H1 (cell line): ENCODE measurements around the gene SORL1-AS1.
"Not testable (repeated sequence)": the region's sequence is repeated elsewhere in the genome, so short reads cannot be mapped to it uniquely, and the experiment has no call there.

Experiments
- CTCF ChIA-PET: fragments of 300-600 bp; sonication (Branson Sonifier 250); formaldehyde crosslinking; loops from one replicate; lab custom pipeline; 2021; ENCODE audit not compliant: partially characterized antibody; lab: Charles Lee
- POLR2A ChIA-PET: fragments of 300-600 bp; sonication (Branson Sonifier 250); formaldehyde crosslinking; loops from one replicate; lab custom pipeline; 2021; ENCODE audit warnings: inconsistent platforms; ENCODE audit not compliant: partially characterized antibody; lab: Charles Lee
- DNase-seq, 2 experiments: peaks; one replicate each; pipeline versions ENCODE4 v3.0.0 to v3.0.0-alpha.2; 2010 to 2022; ENCODE audit warnings: low spot score in 2 of 2, low read depth in 1 of 2, mixed read lengths in 1 of 2
- FAIRE-seq: peaks from 2 replicates; lab custom pipeline; 2011; peaks lifted over from hg19 to GRCh38; lab: Jason Lieb, UNC
- H2AFZ ChIP-seq: 2 replicates; pipeline ENCODE4 v1.8.1; 2012; ENCODE audit warnings: low read length, inconsistent platforms
- H2AK5ac ChIP-seq: 2 replicates; pipeline ENCODE4 v1.6.1; 2013; ENCODE audit warnings: low read depth, low read length
- H2BK120ac ChIP-seq: replicated peaks from 2 replicates; pipeline ENCODE3; 2013; ENCODE audit warnings: low read depth, low read length, inconsistent platforms
- H2BK12ac ChIP-seq: 2 replicates; pipeline ENCODE4 v1.6.1; 2013; ENCODE audit warnings: low read depth, low read length
- H2BK15ac ChIP-seq: 2 replicates; pipeline ENCODE4 v1.6.1; 2013; ENCODE audit warnings: low read length
- H2BK20ac ChIP-seq: 2 replicates; pipeline ENCODE4 v1.6.1; 2013; ENCODE audit warnings: low read length
- H2BK5ac ChIP-seq: 2 replicates; pipeline ENCODE4 v1.6.1; 2013; ENCODE audit warnings: low read depth, low read length
- H3K14ac ChIP-seq: 2 replicates; pipeline ENCODE4 v1.6.1; 2013; ENCODE audit warnings: inconsistent platforms; ENCODE audit not compliant: insufficient read length
- H3K18ac ChIP-seq: 2 replicates; pipeline ENCODE4 v1.6.1; 2013; ENCODE audit warnings: low read length; ENCODE audit errors: extremely low read depth
- H3K23ac ChIP-seq: 2 replicates; pipeline ENCODE4 v1.6.1; 2013; ENCODE audit warnings: inconsistent platforms; ENCODE audit not compliant: insufficient read length
- H3K23me2 ChIP-seq: 2 replicates; pipeline ENCODE4 v1.6.1; 2013; ENCODE audit warnings: low read depth, low read length
- H3K27ac ChIP-seq: 2 replicates; pipeline ENCODE4 v1.6.1; 2011; ENCODE audit warnings: low read depth, low read length, inconsistent platforms
- H3K27me3 ChIP-seq, 4 experiments: replicated peaks in 1 of 4; 1 replicate in 1 of 4; 2 replicates in 3 of 4; pipeline versions ENCODE4 v1.6.1 to v1.8.1; 2011 to 2013; ENCODE audit warnings: low read length in 3 of 4, mild to moderate bottlenecking in 3 of 4, inconsistent platforms in 2 of 4, mixed read lengths in 2 of 4, moderate library complexity in 1 of 4; ENCODE audit not compliant: control insufficient read depth in 3 of 4, insufficient read depth in 3 of 4; ENCODE audit errors: extremely low read depth in 1 of 4
- H3K36me3 ChIP-seq, 4 experiments: 2 replicates each; pipeline versions ENCODE4 v1.6.1 to v1.8.1; 2011 to 2013; ENCODE audit warnings: mild to moderate bottlenecking in 4 of 4, low read length in 3 of 4, moderate library complexity in 2 of 4, control low read depth in 1 of 4, inconsistent platforms in 1 of 4; ENCODE audit not compliant: insufficient read depth in 4 of 4, control insufficient read depth in 2 of 4
- H3K4ac ChIP-seq: replicated peaks from 2 replicates; pipeline ENCODE3; 2013; ENCODE audit warnings: low read length, low read depth, mixed read lengths, inconsistent platforms; ENCODE audit not compliant: insufficient read length
- H3K4me1 ChIP-seq, 4 experiments: replicated peaks in 1 of 4; 1 replicate in 1 of 4; 2 replicates in 3 of 4; pipeline versions ENCODE4 v1.6.1 to v1.8.1; 2011 to 2013; ENCODE audit warnings: low read length in 3 of 4, inconsistent platforms in 2 of 4, mixed read lengths in 1 of 4; ENCODE audit not compliant: insufficient read depth in 4 of 4, control insufficient read depth in 3 of 4
- H3K4me2 ChIP-seq, 2 experiments: 2 replicates each; pipeline versions ENCODE4 v1.6.1 to v1.8.1; 2011 to 2013; ENCODE audit warnings: low read depth in 2 of 2, low read length in 2 of 2, control low read depth in 1 of 2, inconsistent platforms in 1 of 2, mild to moderate bottlenecking in 1 of 2; ENCODE audit not compliant: insufficient read depth in 1 of 2
- H3K4me3 ChIP-seq, 4 experiments: fragments of 200-600, 300-600 bp in 1 of 4; sonication (generic), shearing (Covaris generic), sonication (Bioruptor Twin) in 1 of 4; 2 replicates each; pipeline versions ENCODE4 v1.5.1 to v1.8.1; 2011 to 2016; ENCODE audit warnings: low read length in 4 of 4, low read depth in 3 of 4, control low read depth in 2 of 4, inconsistent platforms in 2 of 4, mild to moderate bottlenecking in 2 of 4, mixed read lengths in 1 of 4, moderate library complexity in 1 of 4; ENCODE audit not compliant: insufficient read depth in 2 of 4; ENCODE audit errors: extremely low read depth in 1 of 4
- H3K56ac ChIP-seq: replicated peaks from 2 replicates; pipeline ENCODE3; 2013; ENCODE audit warnings: low read depth, mild to moderate bottlenecking, mixed read lengths, low read length, inconsistent platforms; ENCODE audit not compliant: insufficient read length
- H3K79me1 ChIP-seq: 2 replicates; pipeline ENCODE4 v1.6.1; 2013; ENCODE audit warnings: low read depth, low read length, control low read depth
- H3K79me2 ChIP-seq, 2 experiments: 2 replicates each; pipeline versions ENCODE4 v1.6.1 to v1.8.1; 2012 to 2013; ENCODE audit warnings: low read length in 2 of 2, mild to moderate bottlenecking in 2 of 2, inconsistent platforms in 1 of 2; ENCODE audit not compliant: insufficient read depth in 2 of 2, control insufficient read depth in 1 of 2
- H3K9ac ChIP-seq, 4 experiments: replicated peaks in 1 of 4; 1 replicate in 1 of 4; 2 replicates in 3 of 4; pipeline versions ENCODE4 v1.6.1 to v1.8.1; 2011 to 2013; ENCODE audit warnings: low read depth in 3 of 4, low read length in 3 of 4, control low read depth in 2 of 4, mild to moderate bottlenecking in 2 of 4, moderate library complexity in 2 of 4, inconsistent platforms in 1 of 4; ENCODE audit errors: extremely low read depth in 1 of 4
- H3K9me3 ChIP-seq, 2 experiments: 2 replicates each; pipeline versions ENCODE4 v1.6.1 to v1.8.1; 2012 to 2013; ENCODE audit warnings: mild to moderate bottlenecking in 2 of 2, moderate library complexity in 2 of 2, control low read depth in 1 of 2, inconsistent platforms in 1 of 2, low read depth in 1 of 2, low read length in 1 of 2, mixed read lengths in 1 of 2; ENCODE audit not compliant: insufficient read depth in 2 of 2
- H4K20me1 ChIP-seq, 2 experiments: replicated peaks in 1 of 2; 2 replicates each; pipeline versions ENCODE3 to v1.8.1; 2011 to 2013; ENCODE audit warnings: inconsistent platforms in 2 of 2, low read length in 2 of 2, mild to moderate bottlenecking in 1 of 2; ENCODE audit not compliant: insufficient read depth in 2 of 2, control insufficient read depth in 1 of 2
- H4K5ac ChIP-seq: 2 replicates; pipeline ENCODE4 v1.6.1; 2013; ENCODE audit warnings: low read length, low read depth, mixed read lengths, inconsistent platforms; ENCODE audit not compliant: insufficient read length
- H4K8ac ChIP-seq: 2 replicates; pipeline ENCODE4 v1.8.0; 2013; ENCODE audit warnings: mild to moderate bottlenecking, moderate library complexity, low read length, inconsistent platforms; ENCODE audit not compliant: insufficient read depth; ENCODE audit errors: extremely low read depth
- H4K91ac ChIP-seq: replicated peaks from 2 replicates; pipeline ENCODE3; 2013; ENCODE audit warnings: low read length, mixed read lengths, inconsistent platforms; ENCODE audit not compliant: insufficient read length
- WGBS, 2 experiments: shearing (Covaris generic) in 1 of 2; methylation state at CpG; one replicate each; pipeline versions ENCODE4 v1.1.6 to v1.1.7; 2013 to 2015; ENCODE audit warnings: low lambda C conversion rate in 2 of 2, mixed read lengths in 2 of 2, inconsistent platforms in 1 of 2, low coverage in 1 of 2, missing lambda C conversion rate in 1 of 2; ENCODE audit not compliant: insufficient replicate concordance in 2 of 2, insufficient coverage in 1 of 2, insufficient read length in 1 of 2; ENCODE audit errors: extremely low coverage in 1 of 2, missing lambda C conversion rate in 1 of 2; 5-methylcytosine and 5-hydroxymethylcytosine counted together

SORL1-AS1 gene

DNA sequence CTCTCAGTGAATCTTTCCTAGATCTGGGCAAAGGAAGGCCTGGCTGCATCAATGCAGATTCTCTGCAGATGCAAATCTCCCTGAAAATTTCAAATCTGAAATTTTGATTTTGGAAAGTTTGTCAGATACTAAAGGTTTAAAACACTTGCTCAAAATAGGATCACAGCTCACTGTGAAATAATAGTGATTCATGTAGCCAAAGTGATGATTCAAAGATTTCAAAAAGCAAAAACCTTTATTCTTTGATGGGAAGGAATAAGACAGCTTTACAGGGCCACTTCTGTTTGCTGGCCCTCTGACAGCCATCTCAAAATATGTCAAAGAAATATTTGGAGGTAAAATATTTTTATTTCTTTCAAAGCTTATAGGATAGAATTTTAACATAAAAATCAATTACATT is 41.4 kb downstream of the SORL1-AS1 start:
- CTCF ChIA-PET, H4K5ac ChIP-seq, FAIRE-seq: not testable (repeated sequence)

DNA sequence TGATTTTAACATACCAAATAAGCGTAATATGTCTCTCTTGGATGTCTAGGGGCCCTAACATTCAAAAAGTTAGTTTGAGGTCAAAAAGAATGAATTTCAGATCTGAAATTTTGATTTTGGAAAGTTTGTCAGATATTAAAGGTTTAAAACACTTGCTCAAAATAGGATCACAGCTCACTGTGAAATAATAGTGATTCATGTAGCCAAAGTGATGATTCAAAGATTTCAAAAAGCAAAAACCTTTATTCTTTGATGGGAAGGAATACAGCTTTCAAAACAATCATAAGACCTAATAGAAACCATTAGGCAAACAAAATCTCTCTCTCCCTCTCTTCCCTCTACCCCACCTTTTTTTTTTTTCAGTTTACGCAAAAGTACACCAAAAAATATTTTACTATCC is 42.7 kb downstream of the SORL1-AS1 start:
- H2BK120ac ChIP-seq, H2BK5ac ChIP-seq: not testable (repeated sequence)
- 88 to 100% methylated on average over 1 to 2 of the region's 2 CpGs for WGBS, 2 experiments

More for the DNA sequence above, 41.4 kb downstream of the SORL1-AS1 start:
- H4K20me1 ChIP-seq, H2AFZ ChIP-seq, H3K27ac ChIP-seq, H3K18ac ChIP-seq, H3K9ac ChIP-seq, H3K36me3 ChIP-seq, H3K4me1 ChIP-seq, H3K14ac ChIP-seq, H3K4ac ChIP-seq, H2BK12ac ChIP-seq, H3K4me2 ChIP-seq, H3K4me3 ChIP-seq, H3K56ac ChIP-seq, H3K79me2 ChIP-seq, H2BK20ac ChIP-seq, H3K23ac ChIP-seq, H3K9me3 ChIP-seq, H3K27me3 ChIP-seq, H2BK5ac ChIP-seq, H3K23me2 ChIP-seq, POLR2A ChIA-PET, H4K8ac ChIP-seq, H4K91ac ChIP-seq, H2BK120ac ChIP-seq, H3K79me1 ChIP-seq, H2AK5ac ChIP-seq, H2BK15ac ChIP-seq, DNase-seq: not testable (repeated sequence)

More for the DNA sequence above, 42.7 kb downstream of the SORL1-AS1 start:
- H4K91ac ChIP-seq, H3K18ac ChIP-seq, H3K9ac ChIP-seq, H2BK15ac ChIP-seq, H3K79me2 ChIP-seq, POLR2A ChIA-PET, H4K20me1 ChIP-seq, H3K4me3 ChIP-seq, H2BK12ac ChIP-seq, DNase-seq, H3K79me1 ChIP-seq, H3K27me3 ChIP-seq, H3K14ac ChIP-seq, H3K23me2 ChIP-seq, H2AK5ac ChIP-seq, H2AFZ ChIP-seq, H4K8ac ChIP-seq, H2BK20ac ChIP-seq, FAIRE-seq, H3K9me3 ChIP-seq, H3K27ac ChIP-seq, H3K4me2 ChIP-seq, H3K36me3 ChIP-seq, H3K23ac ChIP-seq, CTCF ChIA-PET, H3K4ac ChIP-seq, H3K56ac ChIP-seq, H4K5ac ChIP-seq: not testable (repeated sequence)
- peaks cover 0 to 14% (median 3%) of the 10 kb centered on the region in 4 experiments; a peak in 4 of 7 replicates for H3K4me1 ChIP-seq
